Breast epithelium (tissue), 4 donors: ENCODE measurements around the gene ELOB. TPM values are rescaled to one million over a fixed set of nuclear protein-coding genes. Genes with fewer than 3 reads are reported as not detected.
A peak's percentile ranks its signal among the peaks of the same experiment; 100 is the strongest.

Source experiments
- DNase-seq, 2 donors: peaks; one replicate each; pipeline ENCODE4 v3.0.0-alpha.2; 2019; ENCODE audit warnings: low spot score in 2 of 2
- H3K27ac ChIP-seq, 2 donors: fragments of 200-600 bp; sonication (generic) in 1 of 2; one replicate each; pipeline ENCODE4 v1.5.1; 2016 to 2019; ENCODE audit warnings: mild to moderate bottlenecking in 1 of 2
- H3K27me3 ChIP-seq, 2 donors: fragments of 200-600 bp; sonication (generic) in 1 of 2; one replicate each; pipeline versions ENCODE4 v1.5.1 to v1.6.0; 2017 to 2019; ENCODE audit warnings: control low read depth in 1 of 2, mild to moderate bottlenecking in 1 of 2
- H3K36me3 ChIP-seq: fragments of 200-600 bp; one replicate; pipeline ENCODE4 v1.5.1; 2019
- H3K4me1 ChIP-seq, 2 donors: fragments of 200-600 bp; sonication (generic); one replicate each; pipeline ENCODE4 v1.5.1; 2016 to 2019; ENCODE audit warnings: control low read depth in 1 of 2
- H3K4me3 ChIP-seq, 3 donors: fragments of 200-600 bp; sonication (generic); 1 replicate in 2 of 3; 2 replicates in 1 of 3; pipeline ENCODE4 v1.5.1; 2016 to 2019; ENCODE audit warnings: mild to moderate bottlenecking in 3 of 3, moderate library complexity in 2 of 3
- H3K9me3 ChIP-seq, 2 donors: fragments of 200-600 bp; sonication (generic) in 1 of 2; one replicate each; pipeline ENCODE4 v1.5.1; 2016 to 2019; ENCODE audit warnings: control low read depth in 1 of 2
- POLR2A ChIP-seq: fragments of 450-650 bp; IDR thresholded peaks from one replicate; pipeline ENCODE4 v1.6.1; 2016; ENCODE audit warnings: antibody characterized with exemption, mild to moderate bottlenecking, moderate library complexity
- POLR2AphosphoS5 ChIP-seq, 3 donors: sonication (generic); formaldehyde crosslinking; IDR thresholded peaks; one replicate each; pipeline ENCODE4 v1.6.1; 2017; ENCODE audit warnings: antibody characterized with exemption in 3 of 3
- intact Hi-C: fragments of 100-400 bp; cut with DNase I; formaldehyde crosslinking; loops from one replicate; pipeline ENCODE4 v1.15.1; 2023; ENCODE audit warnings: low total_unique reads
- total RNA-seq, 3 donors: library from RNA; depleted of rRNA; stranded (reverse); fragments of >200 nt; gene quantifications; one replicate each; pipeline ENCODE4 v1.1.0, GENCODE V29; 2016
- TF ChIP-seq, protein P1 (sequence below), 3 donors: fragments of 450-650 bp; IDR thresholded peaks; one replicate each; pipeline ENCODE4 v1.5.1; 2016 to 2017; ENCODE audit warnings: antibody characterized with exemption in 3 of 3, mild to moderate bottlenecking in 3 of 3, moderate library complexity in 3 of 3

Gene ELOB
- total RNA-seq, 3 donors from 2014 or later, result 147 to 292 (median 230) TPM

DNA sequence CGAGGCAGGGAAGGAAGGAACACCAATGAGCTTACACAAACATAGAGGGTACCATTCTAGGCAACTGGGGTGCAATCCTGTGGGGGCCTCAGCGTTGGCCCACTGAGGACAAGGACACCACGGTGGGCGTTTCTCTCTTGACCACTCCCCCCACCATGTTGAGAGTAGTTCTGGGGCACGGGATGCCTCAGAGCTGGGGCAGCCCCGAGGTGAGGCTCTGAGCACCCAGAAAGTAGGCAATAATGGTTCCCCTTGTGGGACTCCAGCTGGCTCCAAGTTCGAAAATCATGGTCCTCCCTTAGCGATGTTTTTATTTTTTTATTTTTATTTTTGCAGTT, 45.0 kb upstream of the ELOB start:
- TF ChIP-seq, protein P1, sequence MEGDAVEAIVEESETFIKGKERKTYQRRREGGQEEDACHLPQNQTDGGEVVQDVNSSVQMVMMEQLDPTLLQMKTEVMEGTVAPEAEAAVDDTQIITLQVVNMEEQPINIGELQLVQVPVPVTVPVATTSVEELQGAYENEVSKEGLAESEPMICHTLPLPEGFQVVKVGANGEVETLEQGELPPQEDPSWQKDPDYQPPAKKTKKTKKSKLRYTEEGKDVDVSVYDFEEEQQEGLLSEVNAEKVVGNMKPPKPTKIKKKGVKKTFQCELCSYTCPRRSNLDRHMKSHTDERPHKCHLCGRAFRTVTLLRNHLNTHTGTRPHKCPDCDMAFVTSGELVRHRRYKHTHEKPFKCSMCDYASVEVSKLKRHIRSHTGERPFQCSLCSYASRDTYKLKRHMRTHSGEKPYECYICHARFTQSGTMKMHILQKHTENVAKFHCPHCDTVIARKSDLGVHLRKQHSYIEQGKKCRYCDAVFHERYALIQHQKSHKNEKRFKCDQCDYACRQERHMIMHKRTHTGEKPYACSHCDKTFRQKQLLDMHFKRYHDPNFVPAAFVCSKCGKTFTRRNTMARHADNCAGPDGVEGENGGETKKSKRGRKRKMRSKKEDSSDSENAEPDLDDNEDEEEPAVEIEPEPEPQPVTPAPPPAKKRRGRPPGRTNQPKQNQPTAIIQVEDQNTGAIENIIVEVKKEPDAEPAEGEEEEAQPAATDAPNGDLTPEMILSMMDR (IDR thresholded peaks at IDR 0.05), result no peak
- no peak for TF ChIP-seq POLR2AphosphoS5 (IDR thresholded peaks at IDR 0.05)
- no peak for TF ChIP-seq POLR2A
- H3K27me3 ChIP-seq, result no peaks in the 10 kb centered on the region
- intact Hi-C loops, result no loop called here
- DNase-seq, result peak in 1 of 2 donors; percentile 15
- no peaks in the 10 kb centered on the region for H3K9me3 ChIP-seq
- H3K27ac ChIP-seq, result no peak overlapping the region
- no peak overlapping the region for H3K4me3 ChIP-seq
- H3K4me1 ChIP-seq, result no peaks in the 10 kb centered on the region
- no peaks in the 10 kb centered on the region for H3K36me3 ChIP-seq

DNA sequence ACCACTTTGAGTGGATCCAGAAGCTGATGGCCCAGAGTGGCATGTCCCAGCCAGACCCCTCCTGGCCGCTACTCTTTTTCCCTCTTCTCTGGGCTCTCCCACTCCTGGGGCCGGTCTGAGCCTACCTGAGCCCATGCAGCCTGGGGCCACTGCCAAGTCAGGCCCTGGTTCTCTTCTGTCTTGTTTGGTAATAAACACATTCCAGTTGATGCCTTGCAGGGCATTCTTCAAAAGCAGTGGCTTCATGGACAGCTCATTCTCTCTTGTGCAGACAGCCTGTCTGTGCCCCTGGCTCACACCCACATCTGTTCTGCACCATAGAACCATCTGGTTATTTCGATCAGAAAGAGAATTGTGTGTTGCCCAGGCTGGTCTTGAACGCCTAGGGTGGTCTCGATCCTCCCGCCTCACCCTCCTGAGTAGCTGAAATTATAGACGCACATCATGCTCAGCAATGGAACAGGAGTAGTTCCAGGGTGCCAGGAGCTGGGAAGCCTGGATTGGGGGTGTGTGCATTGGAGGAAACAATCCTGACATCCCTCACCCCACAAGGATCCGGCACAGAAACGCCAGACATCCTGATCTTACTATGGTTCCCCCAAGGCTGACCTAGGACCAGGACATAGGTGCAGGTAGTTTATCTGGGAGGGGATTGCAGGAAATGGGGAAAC, 44.5 kb upstream of the ELOB start:
- intact Hi-C loops, result no loop called here
- Histone ChIP-seq H3K4me1 (no peaks in the 10 kb centered on the region), H3K27ac (no peak overlapping the region), H3K27me3 (no peaks in the 10 kb centered on the region), H3K36me3 (no peaks in the 10 kb centered on the region), H3K4me3 (no peak overlapping the region), H3K9me3 (no peaks in the 10 kb centered on the region)
- DNase-seq, result peak in 1 of 2 donors; percentile 25
- TF ChIP-seq POLR2A (no peak), POLR2AphosphoS5 (IDR thresholded peaks at IDR 0.05) (no peak)
- TF ChIP-seq, protein P1 (IDR thresholded peaks at IDR 0.05), result no peak

DNA sequence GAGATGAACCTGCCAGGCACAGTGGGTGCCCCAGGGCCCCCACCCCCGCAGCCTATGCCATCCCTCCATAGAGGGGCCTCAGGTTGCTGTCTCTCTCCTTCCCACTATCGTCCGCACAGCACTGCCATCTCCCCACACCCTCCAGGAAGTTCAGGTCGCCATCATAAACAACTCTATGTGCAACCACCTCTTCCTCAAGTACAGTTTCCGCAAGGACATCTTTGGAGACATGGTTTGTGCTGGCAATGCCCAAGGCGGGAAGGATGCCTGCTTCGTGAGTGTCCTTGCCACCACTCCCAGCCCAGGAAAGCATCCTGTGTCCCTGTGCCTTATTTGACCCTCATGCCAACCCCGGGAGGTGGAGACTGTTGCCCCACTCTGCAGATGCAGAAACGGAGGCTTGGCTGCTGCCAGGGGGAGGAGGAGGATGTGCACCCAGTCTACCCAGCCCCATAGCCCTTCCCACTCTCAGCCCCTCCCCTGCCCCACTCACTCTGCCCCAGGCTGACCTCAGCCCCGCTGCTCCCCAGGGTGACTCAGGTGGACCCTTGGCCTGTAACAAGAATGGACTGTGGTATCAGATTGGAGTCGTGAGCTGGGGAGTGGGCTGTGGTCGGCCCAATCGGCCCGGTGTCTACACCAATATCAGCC, 43.9 kb upstream of the ELOB start:
- DNase-seq, result peak in 1 of 2 donors; percentile 46

DNA sequence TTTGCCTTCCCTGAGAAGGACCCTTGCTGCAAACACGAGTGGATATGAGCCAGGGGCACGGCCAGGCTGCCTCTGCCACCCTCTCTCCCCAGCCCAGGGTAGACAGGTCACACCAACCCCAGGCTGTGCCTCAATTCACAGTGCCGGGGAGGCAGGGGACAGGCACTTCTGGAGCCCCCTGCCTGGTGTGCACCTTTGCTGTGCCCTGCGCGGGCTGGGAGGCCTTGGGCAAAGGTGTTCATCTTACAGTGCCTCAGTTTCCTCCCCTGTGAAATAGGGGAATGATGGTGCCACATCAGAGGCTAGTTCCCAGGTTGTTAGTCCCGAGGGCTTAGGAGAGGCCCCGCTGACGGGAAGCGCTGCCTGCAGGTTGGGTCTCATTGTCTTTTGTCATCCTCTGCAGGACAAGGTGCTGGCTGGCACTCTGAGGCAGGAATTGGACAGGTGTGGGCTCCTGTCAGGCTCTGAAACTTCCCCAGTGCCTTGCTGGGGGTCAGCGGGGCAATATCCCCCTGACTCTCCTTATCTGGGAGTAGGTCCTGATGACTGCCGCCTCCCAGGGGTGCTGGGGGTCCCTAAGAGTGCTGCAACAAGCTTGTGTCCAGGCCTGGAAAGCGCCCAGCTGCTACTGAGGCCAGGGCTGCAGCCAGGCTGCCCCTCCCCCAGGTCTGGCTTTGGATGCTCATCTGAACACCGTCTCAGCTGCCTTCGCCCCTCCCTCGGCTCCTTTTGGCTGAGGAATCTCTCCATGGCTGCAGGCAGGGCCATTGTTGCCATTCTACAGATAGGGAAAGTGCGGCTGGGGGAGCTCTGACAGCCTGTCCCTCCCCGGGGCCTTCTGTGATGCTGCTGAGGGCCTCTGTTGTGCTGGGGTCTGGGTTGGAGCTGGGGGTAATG, 43.1 kb upstream of the ELOB start:
- DNase-seq, result peak in 1 of 2 donors; percentile 43
- H3K4me1 ChIP-seq, result no peaks in the 10 kb centered on the region
- H3K27me3 ChIP-seq, result no peaks in the 10 kb centered on the region
- H3K36me3 ChIP-seq, result no peaks in the 10 kb centered on the region
- no peak overlapping the region for H3K27ac ChIP-seq
- H3K4me3 ChIP-seq, result no peak overlapping the region
- intact Hi-C loops, result no loop called here
- H3K9me3 ChIP-seq, result no peaks in the 10 kb centered on the region
- TF ChIP-seq POLR2AphosphoS5 (IDR thresholded peaks at IDR 0.05), result no peak
- TF ChIP-seq POLR2A, result no peak
- TF ChIP-seq, protein P1 (IDR thresholded peaks at IDR 0.05), result no peak

More for the DNA sequence above, 43.9 kb upstream of the ELOB start:
- Histone ChIP-seq H3K9me3 (no peaks in the 10 kb centered on the region), H3K27me3 (no peaks in the 10 kb centered on the region), H3K4me1 (no peaks in the 10 kb centered on the region), H3K4me3 (no peak overlapping the region), H3K36me3 (no peaks in the 10 kb centered on the region), H3K27ac (no peak overlapping the region)
- intact Hi-C loops, result no loop called here
- TF ChIP-seq POLR2A (no peak), POLR2AphosphoS5 (IDR thresholded peaks at IDR 0.05) (no peak)
- TF ChIP-seq, protein P1 (IDR thresholded peaks at IDR 0.05), result no peak
